Suprapubic skin (tissue), 3 donors: ENCODE measurements around the gene TSPAN32.

Experiments
- EP300 ChIP-seq: sonication (generic); formaldehyde crosslinking; IDR thresholded peaks from one replicate; pipeline ENCODE4 v1.6.1; 2017; ENCODE audit warnings: antibody characterized with exemption
- TF ChIP-seq, protein P1 (sequence below), 2 donors: fragments of 200-600 bp in 1 of 2; fragments of 450-650 bp in 1 of 2; sonication (generic) in 1 of 2; IDR thresholded peaks; one replicate each; pipeline ENCODE4 v1.5.1; 2016 to 2019; ENCODE audit warnings: antibody characterized with exemption in 2 of 2, mild to moderate bottlenecking in 1 of 2, moderate library complexity in 1 of 2

GRCh38 chr11:2358754-2359442 is 57.1 kb downstream of the TSPAN32 start:
- TF ChIP-seq, protein P1, sequence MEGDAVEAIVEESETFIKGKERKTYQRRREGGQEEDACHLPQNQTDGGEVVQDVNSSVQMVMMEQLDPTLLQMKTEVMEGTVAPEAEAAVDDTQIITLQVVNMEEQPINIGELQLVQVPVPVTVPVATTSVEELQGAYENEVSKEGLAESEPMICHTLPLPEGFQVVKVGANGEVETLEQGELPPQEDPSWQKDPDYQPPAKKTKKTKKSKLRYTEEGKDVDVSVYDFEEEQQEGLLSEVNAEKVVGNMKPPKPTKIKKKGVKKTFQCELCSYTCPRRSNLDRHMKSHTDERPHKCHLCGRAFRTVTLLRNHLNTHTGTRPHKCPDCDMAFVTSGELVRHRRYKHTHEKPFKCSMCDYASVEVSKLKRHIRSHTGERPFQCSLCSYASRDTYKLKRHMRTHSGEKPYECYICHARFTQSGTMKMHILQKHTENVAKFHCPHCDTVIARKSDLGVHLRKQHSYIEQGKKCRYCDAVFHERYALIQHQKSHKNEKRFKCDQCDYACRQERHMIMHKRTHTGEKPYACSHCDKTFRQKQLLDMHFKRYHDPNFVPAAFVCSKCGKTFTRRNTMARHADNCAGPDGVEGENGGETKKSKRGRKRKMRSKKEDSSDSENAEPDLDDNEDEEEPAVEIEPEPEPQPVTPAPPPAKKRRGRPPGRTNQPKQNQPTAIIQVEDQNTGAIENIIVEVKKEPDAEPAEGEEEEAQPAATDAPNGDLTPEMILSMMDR (IDR thresholded peaks at IDR 0.05), result no peak
- TF ChIP-seq EP300, result no peak
